ENCODE measurements around the gene TNNI2.

DNA sequence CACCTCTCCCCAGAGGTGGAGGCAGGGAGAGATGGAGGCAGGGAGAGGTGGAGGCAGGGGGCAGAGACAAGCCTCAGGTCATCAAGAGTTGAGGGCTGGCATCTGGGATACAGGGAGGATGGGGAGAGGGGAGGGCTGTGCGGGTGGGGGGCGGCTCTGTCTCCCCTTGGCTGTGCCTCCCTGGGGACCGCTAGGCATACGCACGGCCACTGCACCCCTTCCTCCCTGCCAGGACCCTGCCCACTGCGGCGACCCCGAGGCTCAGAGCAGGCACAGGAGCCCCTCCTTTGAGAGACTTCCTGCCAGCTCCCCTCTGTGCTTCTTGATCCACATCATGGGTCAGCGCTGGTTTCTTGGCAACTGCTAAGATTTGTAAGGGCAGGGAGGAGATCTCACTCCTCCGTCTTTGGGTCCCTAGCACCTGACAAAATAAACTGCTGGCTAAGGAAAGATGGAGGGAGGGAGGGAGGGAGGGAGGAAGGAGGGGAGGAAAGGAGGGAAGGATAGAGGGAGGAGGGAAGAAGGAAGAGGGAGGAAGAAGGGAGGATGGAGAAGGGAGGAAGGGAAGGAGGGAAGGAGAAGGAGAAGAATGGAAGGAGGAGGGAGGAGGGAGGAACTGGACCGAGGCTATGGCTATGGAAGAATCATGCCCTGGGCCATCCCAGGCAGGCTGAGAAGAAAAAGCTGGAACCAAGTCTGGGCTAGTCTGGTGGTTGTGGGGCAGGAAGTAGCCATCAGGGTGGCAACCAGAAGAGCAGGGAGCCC is 34.4 kb downstream of the TNNI2 start:
- TF ChIP-seq, protein P1, sequence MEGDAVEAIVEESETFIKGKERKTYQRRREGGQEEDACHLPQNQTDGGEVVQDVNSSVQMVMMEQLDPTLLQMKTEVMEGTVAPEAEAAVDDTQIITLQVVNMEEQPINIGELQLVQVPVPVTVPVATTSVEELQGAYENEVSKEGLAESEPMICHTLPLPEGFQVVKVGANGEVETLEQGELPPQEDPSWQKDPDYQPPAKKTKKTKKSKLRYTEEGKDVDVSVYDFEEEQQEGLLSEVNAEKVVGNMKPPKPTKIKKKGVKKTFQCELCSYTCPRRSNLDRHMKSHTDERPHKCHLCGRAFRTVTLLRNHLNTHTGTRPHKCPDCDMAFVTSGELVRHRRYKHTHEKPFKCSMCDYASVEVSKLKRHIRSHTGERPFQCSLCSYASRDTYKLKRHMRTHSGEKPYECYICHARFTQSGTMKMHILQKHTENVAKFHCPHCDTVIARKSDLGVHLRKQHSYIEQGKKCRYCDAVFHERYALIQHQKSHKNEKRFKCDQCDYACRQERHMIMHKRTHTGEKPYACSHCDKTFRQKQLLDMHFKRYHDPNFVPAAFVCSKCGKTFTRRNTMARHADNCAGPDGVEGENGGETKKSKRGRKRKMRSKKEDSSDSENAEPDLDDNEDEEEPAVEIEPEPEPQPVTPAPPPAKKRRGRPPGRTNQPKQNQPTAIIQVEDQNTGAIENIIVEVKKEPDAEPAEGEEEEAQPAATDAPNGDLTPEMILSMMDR (IDR thresholded peaks at IDR 0.05) = no peak
- no peak for TF ChIP-seq EP300 (IDR thresholded peaks at IDR 0.05)
- no peak for TF ChIP-seq POLR2AphosphoS5 (IDR thresholded peaks at IDR 0.05)

Data from esophagus muscularis mucosa (tissue), 4 donors.